GM18867 (cell line): ENCODE measurements around the gene PTBP1.
"Not testable (repeated sequence)": the region's sequence is repeated elsewhere in the genome, so short reads cannot be mapped to it uniquely, and the experiment has no call there.

Experiments
- ATAC-seq: cut with Tn5 transposase; IDR thresholded peaks from one replicate; pipeline ENCODE4 v1.9.1; 2021; ENCODE audit warnings: mild to moderate bottlenecking, moderate library complexity; ENCODE audit not compliant: unreplicated experiment

Gene PTBP1

DNA sequence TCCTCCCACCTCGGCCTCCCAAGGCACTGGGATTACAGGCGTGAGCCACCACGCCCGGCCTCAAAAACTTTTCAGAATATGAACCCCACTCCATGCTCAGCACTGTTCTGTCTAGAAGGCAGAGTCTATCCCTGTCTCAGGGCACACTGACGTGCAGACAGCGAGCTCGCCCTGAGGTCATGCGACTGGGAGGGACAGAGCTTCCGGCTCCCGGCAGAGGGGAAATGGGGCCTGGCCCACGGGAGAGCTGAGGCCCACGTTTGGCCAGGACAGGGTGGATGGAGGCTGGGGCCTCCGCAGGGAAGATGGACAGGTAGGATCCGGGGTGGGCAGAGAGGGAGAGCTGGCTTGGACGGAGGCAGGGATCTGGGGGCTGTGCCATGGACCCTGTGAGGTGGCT lies 27.6 kb downstream of the PTBP1 start:
- no peak for ATAC-seq

DNA sequence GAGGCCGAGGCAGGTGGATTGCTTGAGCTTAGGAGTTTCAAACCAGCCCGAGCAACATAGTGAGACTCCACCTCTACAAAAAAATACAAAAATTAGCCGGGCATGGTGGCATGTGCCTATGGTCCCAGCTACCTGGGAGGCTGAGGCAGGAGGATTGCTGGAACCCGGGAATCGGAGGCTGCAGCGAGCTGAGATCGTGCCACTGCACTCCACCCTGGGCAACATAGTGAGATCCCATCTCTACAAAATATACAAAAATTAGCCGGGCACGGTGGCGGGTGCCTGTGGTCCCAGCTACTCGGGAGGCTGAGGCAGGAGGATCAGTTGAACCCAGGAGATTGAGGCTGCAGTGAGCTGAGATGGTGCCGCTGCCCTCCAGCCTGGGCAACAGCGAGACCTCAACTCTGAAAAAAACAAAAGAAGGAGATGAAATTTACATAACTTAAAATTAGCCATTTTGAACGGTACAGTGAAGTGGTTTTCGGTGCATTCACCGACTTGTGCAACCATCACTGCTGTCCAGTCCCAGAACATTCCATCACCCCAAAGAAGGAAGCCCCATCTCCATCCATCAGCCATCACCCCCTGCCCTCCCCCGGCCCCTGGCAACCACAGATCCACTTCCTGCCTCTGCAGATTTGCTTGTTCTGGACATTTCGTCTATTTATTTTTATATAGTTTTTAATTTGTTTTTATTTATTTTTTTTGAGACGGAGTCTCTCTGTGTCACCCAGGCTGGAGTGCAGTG lies 28.8 kb downstream of the PTBP1 start:
- ATAC-seq: no peak

DNA sequence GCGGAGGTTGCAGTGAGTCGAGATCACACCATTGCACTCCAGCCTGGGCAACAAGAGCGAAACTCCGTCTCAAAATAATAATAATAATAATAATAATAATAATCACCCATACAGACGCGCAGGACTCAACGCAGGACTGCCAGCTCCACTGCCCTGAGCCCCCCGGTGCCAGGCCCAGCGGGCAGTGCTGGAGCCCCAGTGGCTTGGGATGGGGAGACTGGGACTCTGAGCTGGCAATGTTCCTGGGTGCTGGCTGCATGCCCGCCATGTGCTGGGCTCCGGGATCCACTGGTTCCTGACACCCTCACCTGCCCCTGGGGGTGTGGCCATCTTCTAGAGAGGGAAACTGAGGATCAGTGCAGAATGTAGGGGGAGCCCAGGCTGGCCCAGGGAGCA lies 30.1 kb downstream of the PTBP1 start:
- no peak for ATAC-seq

DNA sequence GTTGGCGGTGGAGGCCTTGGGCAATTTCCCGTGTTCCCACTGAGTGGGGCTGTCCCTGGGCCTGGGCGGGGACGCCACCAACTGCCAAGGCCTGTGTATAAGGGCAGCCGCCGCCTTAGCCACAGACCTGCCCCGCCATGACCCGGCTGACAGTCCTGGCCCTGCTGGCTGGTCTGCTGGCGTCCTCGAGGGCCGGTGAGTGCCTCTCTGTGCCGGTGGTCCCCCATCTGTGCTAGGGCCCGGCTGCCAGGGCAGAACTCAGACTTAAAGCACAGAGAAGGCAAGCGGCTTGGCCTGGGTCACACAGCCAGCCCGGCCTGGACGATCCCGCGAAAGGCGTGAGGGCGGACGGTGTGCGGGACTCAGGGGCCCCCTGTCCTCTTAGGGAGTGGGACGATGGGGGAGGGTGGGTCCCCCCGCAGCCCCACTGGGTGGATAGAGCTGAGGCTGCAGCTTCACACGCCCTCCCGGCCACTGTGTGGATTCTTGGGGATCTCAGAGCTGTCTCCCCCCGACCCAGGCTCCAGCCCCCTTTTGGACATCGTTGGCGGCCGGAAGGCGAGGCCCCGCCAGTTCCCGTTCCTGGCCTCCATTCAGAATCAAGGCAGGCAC lies 30.6 kb downstream of the PTBP1 start, which contains the start of gene AZU1:
TSS of gene AZU1 (plus strand) at position 128 of the 612 bp plus-strand sequence. CDS start at position 138, 10 bp downstream.
- ATAC-seq: no peak

DNA sequence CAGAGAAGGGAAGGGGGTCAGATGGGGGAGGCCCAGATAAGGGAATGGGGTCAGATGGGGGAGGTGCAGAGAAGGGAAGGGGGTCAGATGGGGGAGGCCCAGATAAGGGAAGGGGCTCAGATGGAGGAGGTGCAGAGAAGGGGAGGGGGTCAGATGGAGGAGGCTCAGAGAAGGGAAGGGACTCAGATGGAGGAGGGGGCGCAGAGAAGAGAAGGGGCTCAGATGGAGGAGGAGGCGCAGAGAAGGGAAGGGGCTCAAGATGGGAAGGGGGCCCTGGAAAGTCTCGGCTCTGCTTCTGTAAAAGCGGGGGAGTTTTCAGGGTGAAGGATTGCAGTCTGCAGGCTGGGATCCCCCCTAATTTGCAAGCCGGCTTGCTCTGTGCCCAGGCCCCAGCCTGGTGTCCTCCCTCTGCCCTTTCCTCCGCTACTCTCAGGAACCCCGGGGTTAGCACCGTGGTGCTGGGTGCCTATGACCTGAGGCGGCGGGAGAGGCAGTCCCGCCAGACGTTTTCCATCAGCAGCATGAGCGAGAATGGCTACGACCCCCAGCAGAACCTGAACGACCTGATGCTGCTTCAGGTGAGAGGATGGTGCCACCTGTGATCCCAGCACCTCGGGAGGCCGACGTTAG lies 32.0 kb downstream of the PTBP1 start:
- ATAC-seq: no peak

DNA sequence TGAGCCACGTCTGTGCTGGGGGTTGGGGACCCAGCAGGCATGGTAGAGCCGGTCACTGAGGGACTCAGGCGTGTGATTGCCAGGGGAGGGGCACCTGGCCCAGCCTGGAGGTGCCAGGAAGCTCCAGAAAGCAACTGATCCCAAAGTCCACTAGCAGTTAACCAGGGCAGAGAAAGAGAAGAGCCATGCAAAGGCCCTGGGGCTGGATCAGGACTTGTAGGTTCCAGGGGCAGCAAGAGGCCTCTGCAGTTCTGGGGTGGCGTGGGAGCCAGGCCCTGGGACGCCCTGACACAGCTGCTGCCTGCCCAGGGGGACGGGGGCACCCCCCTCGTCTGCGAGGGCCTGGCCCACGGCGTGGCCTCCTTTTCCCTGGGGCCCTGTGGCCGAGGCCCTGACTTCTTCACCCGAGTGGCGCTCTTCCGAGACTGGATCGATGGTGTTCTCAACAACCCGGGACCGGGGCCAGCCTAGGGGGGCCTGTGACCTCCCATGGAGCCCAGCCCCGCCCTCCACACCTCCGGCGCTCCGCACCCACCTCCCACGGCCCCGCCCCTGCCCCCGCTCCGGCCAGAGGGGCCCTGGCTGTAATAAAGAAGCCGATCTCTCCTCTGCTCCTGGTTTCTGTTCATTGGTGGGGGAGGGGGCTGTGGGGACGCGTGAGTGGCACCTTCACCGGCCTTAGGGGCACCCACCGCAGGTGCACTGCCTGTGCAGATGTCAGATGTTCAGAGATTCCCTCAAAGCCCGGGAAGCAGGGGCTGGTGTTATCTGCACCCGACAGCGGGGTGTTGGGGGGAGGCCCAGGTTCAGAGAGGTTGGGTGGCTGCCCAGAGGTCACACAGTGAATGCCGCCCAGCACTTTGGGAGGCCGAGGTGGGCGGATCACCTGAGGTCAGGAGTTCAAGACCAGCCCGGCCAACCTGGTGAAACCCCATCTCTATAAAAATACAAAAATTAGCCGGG lies 34.4 kb downstream of the PTBP1 start:
- ATAC-seq: no peak

DNA sequence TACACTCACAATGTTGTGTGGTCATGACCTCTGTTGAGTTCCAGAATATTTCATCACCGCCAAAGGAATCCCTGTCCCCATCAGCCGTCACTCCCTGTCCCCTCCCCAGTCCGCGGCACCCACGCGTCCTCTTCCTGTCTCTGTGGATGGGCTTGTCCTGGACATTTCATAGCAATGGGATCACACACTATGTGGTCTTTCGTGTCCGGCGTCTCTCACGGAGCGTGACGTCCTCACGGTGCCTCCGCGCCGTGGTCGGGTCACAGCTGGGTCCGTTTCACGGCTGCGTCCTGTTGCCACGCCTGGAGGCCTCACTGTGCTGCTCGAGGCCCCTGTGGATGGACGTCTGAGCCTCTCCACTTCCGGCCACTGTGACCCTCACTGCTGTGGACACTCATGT lies 37.0 kb downstream of the PTBP1 start:
- ATAC-seq: no peak

DNA sequence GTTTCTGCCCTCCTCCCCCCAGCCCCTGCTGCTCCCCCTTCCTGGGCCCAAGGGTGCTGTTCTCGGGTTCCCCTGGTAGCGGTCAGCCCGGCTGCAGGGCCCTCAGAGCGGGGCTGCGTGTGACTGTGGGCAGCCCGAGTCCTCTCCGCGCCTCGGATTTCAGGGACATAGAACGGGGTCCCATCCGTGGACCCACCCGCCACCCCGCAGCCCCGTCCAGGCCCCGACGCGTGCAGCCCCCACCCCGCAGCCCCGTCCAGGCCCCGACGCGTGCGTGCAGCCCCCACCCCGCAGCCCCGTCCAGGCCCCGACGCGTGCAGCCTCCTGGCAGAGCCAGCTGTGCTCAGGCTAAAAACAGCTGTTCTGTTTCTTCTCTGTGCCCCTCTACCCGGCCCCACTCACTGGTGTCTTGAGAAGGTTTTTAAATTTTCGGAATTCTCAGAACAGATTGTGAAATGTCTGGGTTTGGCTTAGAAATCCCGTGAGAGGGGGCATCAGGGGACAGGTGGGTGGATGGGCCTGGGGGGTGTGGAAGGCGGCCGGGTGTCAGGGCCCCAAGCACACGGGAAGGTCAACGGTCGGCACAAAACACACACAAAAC lies 38.1 kb downstream of the PTBP1 start:
- ATAC-seq: no peak

DNA sequence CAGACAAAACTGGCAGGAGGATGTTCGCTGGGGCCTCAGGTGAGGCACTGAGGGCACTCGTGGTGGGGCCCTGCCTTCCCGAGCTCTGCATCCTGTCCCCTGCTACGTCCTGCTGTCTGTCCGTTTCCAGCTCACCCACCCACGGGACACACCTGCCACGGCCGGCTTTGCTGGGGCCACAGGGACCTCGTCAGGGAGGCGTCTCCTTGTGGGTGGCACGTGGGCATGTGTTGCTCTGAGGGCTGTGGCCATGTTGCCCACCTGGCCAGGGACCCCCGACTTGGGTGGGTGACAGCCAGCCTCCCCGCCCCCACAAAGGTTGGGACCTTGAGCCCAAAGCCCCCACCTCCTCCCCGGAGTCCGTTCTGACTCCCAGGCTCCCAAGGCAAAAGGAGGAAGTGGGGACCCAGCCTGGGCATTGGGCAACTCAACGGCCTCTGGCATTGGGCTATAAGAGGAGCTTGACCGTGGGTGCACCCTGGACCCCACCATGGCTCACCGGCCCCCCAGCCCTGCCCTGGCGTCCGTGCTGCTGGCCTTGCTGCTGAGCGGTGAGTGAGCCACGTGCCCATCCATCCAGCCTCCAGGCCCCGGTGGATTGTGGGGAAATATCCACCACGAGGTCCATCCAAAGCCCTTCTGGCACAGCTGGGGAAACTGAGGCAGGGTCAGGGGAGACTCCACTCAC lies 43.4 kb downstream of the PTBP1 start, which contains the start of gene PRTN3:
TSS of gene PRTN3 (plus strand) at position 481 of the 688 bp plus-strand sequence. CDS start at position 491, 10 bp downstream.
- ATAC-seq: no peak

DNA sequence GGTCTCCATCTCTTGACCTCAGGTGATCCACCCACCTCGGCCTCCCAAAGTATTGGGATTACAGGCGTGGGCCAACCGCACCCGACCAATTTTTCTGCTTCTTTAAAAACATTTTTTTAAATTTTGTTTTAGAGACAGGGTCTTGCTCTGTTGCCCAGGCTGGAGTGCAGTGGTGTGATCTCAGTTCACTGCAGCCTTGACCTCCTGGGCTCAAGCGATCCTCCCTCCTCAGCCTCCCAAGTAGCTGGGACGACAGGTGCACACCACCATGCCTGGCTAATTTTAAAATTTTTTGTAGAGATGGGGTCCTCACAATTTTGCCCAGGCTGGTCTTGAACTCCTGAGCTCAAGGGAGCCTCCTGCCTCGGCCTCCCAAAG lies 45.5 kb downstream of the PTBP1 start:
- ATAC-seq: not testable (repeated sequence)

DNA sequence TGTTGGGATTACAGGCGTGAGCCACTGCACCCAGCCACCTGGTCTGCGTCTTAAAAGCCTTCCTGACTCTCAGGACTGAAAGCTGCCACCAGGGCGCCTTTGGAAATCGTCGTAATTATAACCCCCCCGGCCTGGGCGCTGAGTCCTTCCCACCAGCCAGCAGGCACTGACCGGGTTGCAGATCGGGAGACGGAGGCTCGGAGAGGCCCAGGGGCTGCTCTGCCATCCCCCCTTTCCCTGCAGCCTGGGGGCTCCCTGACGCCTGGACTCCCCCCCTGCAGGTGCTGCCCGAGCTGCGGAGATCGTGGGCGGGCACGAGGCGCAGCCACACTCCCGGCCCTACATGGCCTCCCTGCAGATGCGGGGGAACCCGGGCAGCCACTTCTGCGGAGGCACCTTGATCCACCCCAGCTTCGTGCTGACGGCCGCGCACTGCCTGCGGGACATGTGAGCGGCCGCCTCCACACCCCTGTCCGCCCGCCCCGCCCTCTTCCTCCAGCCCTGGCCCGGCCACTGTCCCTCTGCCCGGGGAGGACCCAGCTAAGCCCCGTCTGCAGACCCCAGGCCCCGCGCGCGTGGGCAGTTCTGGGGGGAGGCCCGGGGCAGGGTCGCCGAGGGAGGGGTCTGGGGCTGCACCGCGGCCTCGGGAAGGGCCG lies 46.1 kb downstream of the PTBP1 start:
- ATAC-seq: no peak

DNA sequence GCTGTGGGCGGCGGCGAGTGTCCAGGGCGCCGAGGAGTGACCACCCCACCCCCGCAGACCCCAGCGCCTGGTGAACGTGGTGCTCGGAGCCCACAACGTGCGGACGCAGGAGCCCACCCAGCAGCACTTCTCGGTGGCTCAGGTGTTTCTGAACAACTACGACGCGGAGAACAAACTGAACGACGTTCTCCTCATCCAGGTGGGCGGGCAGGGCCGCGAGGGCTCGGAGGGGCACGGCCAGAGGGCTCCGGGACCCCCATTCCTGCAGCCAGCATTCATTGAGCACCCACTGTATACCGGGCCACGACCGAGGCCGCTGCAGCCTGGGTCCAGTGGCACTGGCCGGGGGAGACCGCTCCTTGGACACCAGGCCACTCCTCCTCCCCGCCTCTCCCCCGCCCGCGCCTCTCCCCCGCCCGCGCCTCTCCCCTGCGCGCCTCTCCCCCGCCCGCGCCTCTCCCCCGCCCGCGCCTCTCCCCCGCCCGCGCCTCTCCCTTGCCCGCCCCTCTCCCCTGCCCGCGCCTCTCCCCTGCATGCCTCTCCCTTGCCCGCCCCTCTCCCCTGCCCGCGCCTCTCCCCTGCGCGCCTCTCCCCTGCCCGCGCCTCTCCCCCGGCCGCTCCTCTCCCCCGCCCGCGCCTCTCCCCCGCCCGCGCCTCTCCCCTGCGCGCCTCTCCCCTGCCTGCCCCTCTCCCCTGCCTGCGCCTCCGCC lies 46.7 kb downstream of the PTBP1 start:
- no peak for ATAC-seq

DNA sequence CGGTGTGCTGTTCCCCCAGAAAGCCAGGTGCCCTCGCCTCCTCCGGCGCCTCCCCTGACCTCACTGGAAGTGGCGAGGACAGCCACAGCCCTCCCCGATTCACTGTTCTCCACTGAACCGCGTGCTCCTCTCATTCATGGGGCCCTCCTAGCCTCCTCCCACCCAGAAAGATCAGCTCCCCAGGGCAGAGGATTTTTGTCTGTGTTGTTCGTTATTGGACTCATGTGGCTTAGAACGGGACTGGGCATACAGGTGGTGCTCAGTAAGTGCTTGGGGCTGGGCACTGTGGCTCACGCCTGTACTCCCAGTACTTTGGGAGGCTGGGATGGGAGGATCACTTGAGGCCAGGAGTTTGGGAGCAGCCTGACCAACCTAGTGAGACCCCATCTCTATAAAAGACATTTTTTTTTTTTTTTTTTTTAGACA lies 47.3 kb downstream of the PTBP1 start:
- ATAC-seq: no peak

DNA sequence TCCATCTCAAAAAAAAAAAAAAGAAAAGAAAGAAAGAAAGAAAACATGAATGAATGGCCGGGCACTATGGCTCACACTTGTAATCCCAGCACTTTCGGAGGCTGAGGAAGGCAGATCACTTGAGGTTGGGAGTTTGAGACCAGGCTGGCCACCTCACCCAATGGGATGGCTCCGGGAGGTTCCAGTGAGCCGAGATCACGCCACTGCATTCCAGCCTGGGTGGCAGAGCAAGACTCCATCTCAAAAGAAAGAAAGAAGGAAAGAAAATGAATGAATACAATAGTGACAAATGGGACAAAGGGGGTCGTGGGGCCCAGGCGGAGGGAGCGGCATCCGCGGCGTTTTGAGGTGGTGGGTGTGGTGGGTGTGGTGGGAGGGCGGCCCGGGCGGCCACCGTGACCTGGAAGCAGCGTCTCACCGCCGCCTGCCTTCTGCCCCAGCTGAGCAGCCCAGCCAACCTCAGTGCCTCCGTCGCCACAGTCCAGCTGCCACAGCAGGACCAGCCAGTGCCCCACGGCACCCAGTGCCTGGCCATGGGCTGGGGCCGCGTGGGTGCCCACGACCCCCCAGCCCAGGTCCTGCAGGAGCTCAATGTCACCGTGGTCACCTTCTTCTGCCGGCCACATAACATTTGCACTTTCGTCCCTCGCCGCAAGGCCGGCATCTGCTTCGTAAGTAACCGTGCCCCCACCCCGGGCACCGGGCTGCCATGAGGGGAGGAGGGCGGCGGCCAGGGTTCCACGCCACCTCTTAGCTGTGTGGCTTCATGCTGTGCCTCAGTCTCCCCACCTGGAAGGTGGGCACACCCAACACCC lies 48.7 kb downstream of the PTBP1 start:
- ATAC-seq: no peak

DNA sequence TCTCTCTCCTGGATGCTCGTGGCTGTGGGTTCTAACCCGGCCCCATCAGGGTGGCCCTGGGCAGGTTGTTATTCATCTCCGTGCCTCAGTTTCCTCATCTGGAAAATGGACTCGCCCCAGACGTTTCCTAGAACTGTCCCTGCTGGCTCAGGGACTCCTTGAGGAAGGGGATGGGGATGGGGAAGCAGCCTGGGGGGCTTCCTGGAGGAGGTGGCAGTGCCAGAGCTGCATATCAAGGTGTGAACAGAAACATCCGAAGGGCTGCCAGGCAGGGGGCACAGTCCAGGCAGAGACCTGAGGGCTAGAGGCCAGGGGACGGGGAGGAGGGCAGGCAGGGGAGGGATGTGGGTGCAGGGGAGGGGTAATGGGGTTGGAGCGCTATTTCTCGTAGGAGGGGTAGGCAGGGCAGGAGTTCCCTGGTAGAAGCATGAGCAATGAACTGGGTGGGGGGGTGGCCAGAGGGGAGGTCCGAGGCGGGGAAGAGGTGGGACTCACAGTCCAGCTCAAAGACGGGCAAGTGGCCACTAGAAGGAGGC lies 51.2 kb downstream of the PTBP1 start:
- ATAC-seq: no peak

DNA sequence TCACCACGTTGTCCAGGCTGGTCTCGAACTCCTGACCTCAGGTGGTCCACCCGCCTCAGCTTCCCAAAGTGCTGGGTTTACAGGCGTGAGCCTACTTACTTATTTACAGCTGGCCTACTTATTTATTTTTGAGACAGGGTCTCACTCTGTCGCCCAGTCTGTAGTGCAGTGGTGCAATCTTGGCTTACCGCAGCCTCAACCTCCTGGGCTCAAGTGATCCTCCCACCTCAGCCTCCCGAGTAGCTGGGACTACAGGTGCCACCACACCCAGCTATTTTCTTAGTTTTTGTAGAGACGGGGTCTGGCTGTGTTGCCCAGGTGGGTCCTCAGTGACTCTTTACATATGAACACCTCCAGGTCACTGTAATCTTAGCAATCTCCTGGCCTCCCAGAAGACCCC lies 51.9 kb downstream of the PTBP1 start:
- not testable (repeated sequence) for ATAC-seq

DNA sequence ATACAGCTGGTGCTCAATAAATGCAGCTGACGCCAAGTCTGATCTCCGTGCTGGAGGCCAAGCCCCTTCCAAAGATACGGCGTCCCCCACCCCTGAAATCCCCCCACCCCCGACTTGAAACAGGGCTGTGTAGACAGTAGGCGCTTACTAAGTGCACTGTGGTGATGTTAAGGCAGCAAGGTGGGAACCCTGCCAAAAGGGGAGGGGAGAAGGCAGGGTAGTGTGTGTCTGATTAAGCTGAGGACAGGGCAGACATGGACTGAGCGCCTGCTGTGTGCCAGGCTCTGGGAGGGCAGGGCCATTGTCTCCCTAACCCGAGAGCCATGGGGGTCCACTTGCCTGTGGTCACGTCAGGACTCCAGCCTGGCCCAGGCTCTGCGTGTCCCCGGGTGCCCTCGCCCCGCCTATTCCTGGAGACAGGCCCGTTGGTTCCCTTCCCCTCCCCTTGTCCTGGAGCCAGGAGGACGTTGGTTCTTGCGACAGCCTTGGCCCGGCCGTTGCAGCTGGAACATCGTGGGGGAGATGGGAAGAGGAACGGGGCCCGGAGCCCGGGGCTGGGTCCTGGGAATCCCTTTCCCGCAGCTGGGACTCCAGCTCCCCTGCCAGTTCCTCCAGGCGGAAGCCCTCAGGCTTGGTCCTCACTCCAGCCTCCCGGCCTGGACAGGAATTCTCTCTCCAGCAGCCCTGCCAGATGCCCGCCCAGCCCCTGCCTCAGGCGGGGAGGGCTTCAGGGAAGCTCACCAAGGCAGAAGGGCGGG lies 53.1 kb downstream of the PTBP1 start:
- ATAC-seq: no peak
